Loucy (cell line): ENCODE measurements around the gene PLPP4.

Experiments
- H2AFZ ChIP-seq: fragments of 200-600 bp; sonication (generic); 2 replicates; pipeline ENCODE4 v1.6.0; 2016; ENCODE audit warnings: antibody characterized with exemption, mild to moderate bottlenecking, low read length, moderate library complexity
- H3F3A ChIP-seq: fragments of 200-600 bp; 2 replicates; pipeline ENCODE4 v1.6.0; 2016; ENCODE audit warnings: antibody characterized with exemption, low read depth, mild to moderate bottlenecking
- H3K27me3 ChIP-seq: fragments of 200-600 bp; sonication (generic); 2 replicates; pipeline ENCODE4 v1.6.1; 2014; ENCODE audit warnings: low read length, mild to moderate bottlenecking; ENCODE audit not compliant: insufficient read depth, poor library complexity, severe bottlenecking
- H3K36me3 ChIP-seq: fragments of 200-600 bp; sonication (generic); 2 replicates; pipeline ENCODE4 v1.6.1; 2016; ENCODE audit warnings: low read length; ENCODE audit not compliant: insufficient read depth
- H3K4me1 ChIP-seq: fragments of 200-600 bp; sonication (generic); 2 replicates; pipeline ENCODE4 v1.5.1; 2014; ENCODE audit warnings: low read length, mild to moderate bottlenecking; ENCODE audit not compliant: insufficient read depth, poor library complexity, severe bottlenecking
- H3K4me2 ChIP-seq: fragments of 200-600 bp; sonication (generic); 2 replicates; pipeline ENCODE4 v1.6.0; 2014; ENCODE audit warnings: antibody characterized with exemption, low read length, low read depth, mild to moderate bottlenecking; ENCODE audit not compliant: poor library complexity, severe bottlenecking
- H3K4me3 ChIP-seq: fragments of 200-600 bp; sonication (generic); 2 replicates; pipeline ENCODE4 v1.5.1; 2014; ENCODE audit warnings: low read length, mild to moderate bottlenecking, mixed read lengths; ENCODE audit not compliant: poor library complexity, severe bottlenecking
- H3K79me2 ChIP-seq: fragments of 200-600 bp; sonication (generic); 2 replicates; pipeline ENCODE4 v1.6.1; 2014; ENCODE audit warnings: low read length; ENCODE audit not compliant: insufficient read depth
- H3K9ac ChIP-seq: fragments of 200-600 bp; sonication (generic); 2 replicates; pipeline ENCODE4 v1.6.0; 2014; ENCODE audit warnings: mild to moderate bottlenecking, low read depth, low read length, moderate library complexity; ENCODE audit not compliant: poor library complexity, severe bottlenecking
- H3K9me2 ChIP-seq: fragments of 200-600 bp; sonication (generic); replicated peaks from 2 replicates; pipeline ENCODE4 v1.6.1; 2016; ENCODE audit warnings: low read depth, low read length, mixed read lengths
- H3K9me3 ChIP-seq: fragments of 200-600 bp; sonication (generic); 2 replicates; pipeline ENCODE4 v1.6.1; 2014; ENCODE audit warnings: mild to moderate bottlenecking, antibody characterized with exemption, low read length, low read depth; ENCODE audit not compliant: insufficient read depth
- H4K20me1 ChIP-seq: fragments of 200-600 bp; sonication (generic); 2 replicates; pipeline ENCODE4 v1.6.0; 2014; ENCODE audit warnings: antibody characterized with exemption, low read length, mild to moderate bottlenecking; ENCODE audit not compliant: insufficient read depth, poor library complexity, severe bottlenecking
- CTCF ChIP-seq: fragments of 200-600 bp; sonication (generic); conservative IDR thresholded peaks from 2 replicates; pipeline ENCODE4 v1.5.1; 2014; ENCODE audit warnings: mild to moderate bottlenecking, antibody characterized with exemption, low read length
- EZH2phosphoT487 ChIP-seq: fragments of 200-600 bp; IDR thresholded peaks from 2 replicates; pipeline ENCODE4 v1.6.1; 2018; ENCODE audit warnings: antibody characterized with exemption, mild to moderate bottlenecking, moderate library complexity, borderline replicate concordance

PLPP4 gene

GRCh38 chr10:120571266-120571665, 114.2 kb downstream of the PLPP4 start:
- H3K4me2 ChIP-seq = no peak overlapping the region

GRCh38 chr10:120572307-120572706, 115.3 kb downstream of the PLPP4 start:
- TF ChIP-seq EZH2phosphoT487 (no peak), CTCF (no peak)
- Histone ChIP-seq H3K9ac (no peak overlapping the region), H3K9me2 (no peaks in the 10 kb centered on the region), H3F3A (no peaks in the 10 kb centered on the region), H3K27me3 (no peaks in the 10 kb centered on the region), H3K36me3 (no peaks in the 10 kb centered on the region), H3K4me2 (no peak overlapping the region), H2AFZ (no peak overlapping the region), H3K4me1 (no peaks in the 10 kb centered on the region), H3K9me3 (no peaks in the 10 kb centered on the region), H4K20me1 (no peaks in the 10 kb centered on the region), H3K79me2 (no peaks in the 10 kb centered on the region), H3K4me3 (no peak overlapping the region)

More at GRCh38 chr10:120571266-120571665, 114.2 kb downstream of the PLPP4 start:
- H3K9ac ChIP-seq = no peak overlapping the region
- H3K4me3 ChIP-seq = no peak overlapping the region
- no peaks in the 10 kb centered on the region for H3K79me2 ChIP-seq
- no peaks in the 10 kb centered on the region for H3K9me2 ChIP-seq
- no peaks in the 10 kb centered on the region for H3K4me1 ChIP-seq
- TF ChIP-seq CTCF (no peak), EZH2phosphoT487 (no peak)
- no peaks in the 10 kb centered on the region for H4K20me1 ChIP-seq
- H3K36me3 ChIP-seq = no peaks in the 10 kb centered on the region
- no peaks in the 10 kb centered on the region for H3K9me3 ChIP-seq
- H3K27me3 ChIP-seq = no peaks in the 10 kb centered on the region
- no peak overlapping the region for H2AFZ ChIP-seq
- no peaks in the 10 kb centered on the region for H3F3A ChIP-seq

- Histone ChIP-seq H3K9me3 (no peaks in the 10 kb centered on the region), H3K36me3 (no peaks in the 10 kb centered on the region), H3K9me2 (no peaks in the 10 kb centered on the region), H4K20me1 (no peaks in the 10 kb centered on the region), H3F3A (no peaks in the 10 kb centered on the region), H3K79me2 (no peaks in the 10 kb centered on the region), H3K9ac (no peak overlapping the region), H3K4me3 (no peak overlapping the region), H3K27me3 (no peaks in the 10 kb centered on the region), H2AFZ (no peak overlapping the region), H3K4me2 (no peak overlapping the region), H3K4me1 (no peaks in the 10 kb centered on the region)
- TF ChIP-seq CTCF = no peak
- TF ChIP-seq EZH2phosphoT487 = no peak
Measured at GRCh38 chr10:120573355-120573754, 116.3 kb downstream of the PLPP4 start.
